SH-SY5Y (cell line): ENCODE measurements around the gene STK32C.

Source experiments
- GATA2 ChIP-seq: IDR thresholded peaks from 2 replicates; pipeline ENCODE4 v1.6.1; 2011; ENCODE audit warnings: mild to moderate bottlenecking, low read depth, low read length
- GATA3 ChIP-seq: IDR thresholded peaks from 2 replicates; pipeline ENCODE4 v1.6.1; 2011; ENCODE audit warnings: low read depth, mild to moderate bottlenecking, low read length, moderate library complexity

DNA sequence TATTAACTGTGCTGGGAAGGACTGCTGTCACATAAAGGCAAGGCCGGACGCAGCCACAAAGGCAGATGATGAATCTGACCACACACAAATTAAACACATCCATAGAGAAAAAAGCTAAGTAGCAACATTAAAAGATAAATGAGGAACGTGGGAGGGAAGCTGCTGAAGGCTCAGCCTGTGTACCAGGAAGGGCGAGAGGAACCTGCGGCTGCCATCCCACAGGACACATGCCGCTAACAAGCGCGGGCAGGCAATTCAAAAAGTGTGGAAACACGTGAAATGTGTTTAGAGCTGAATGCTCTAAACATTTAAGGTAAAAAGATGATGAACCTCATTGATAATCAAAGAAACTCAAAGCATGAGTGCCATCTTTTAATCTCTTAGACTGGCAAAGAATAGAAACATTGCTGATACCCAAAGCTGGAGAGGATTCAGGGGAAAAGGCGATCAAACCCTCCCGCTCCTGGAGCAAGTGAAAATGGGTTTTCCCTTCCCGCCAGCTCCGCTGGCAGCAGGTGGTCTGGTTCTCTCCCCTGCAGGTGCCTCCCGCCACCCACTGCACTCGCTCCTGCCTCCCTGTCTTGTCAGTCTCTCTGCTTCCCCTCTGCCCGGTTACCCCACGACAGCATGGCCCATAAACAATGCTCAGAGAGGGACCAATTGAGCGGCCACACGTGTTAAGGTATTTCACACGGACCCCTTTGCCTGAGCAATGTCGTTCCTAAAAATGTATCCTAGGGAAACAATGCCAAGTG lies 4.2 kb downstream of the STK32C start:
- TF ChIP-seq GATA3, result no peak
- no peak for TF ChIP-seq GATA2
